ENCODE data around the gene PPP1R9A. TPM values are rescaled to one million over a fixed set of nuclear protein-coding genes. Genes with fewer than 3 reads are reported as not detected.

Gene PPP1R9A
- total RNA-seq, 4 donors from 2014 or later: 15.7 to 37.6 (median 27.6) TPM

- H3K4me3 ChIP-seq: no peak overlapping the region
- no peaks in the 10 kb centered on the region for H3K9me3 ChIP-seq
- 88 to 89% methylated on average over 2 of the region's 2 CpGs for WGBS, 2 donors
- TF ChIP-seq EP300 (IDR thresholded peaks at IDR 0.05) (no peak), POLR2A (IDR thresholded peaks at IDR 0.05) (no peak), CTCF (IDR thresholded peaks at IDR 0.05) (no peak)
- no peak overlapping the region for H3K27ac ChIP-seq
- no peaks in the 10 kb centered on the region for H3K36me3 ChIP-seq
- no peak for DNase-seq (ENCODE audit: low spot score in 2 of 2)
- H3K27me3 ChIP-seq: no peaks in the 10 kb centered on the region
- H3K4me1 ChIP-seq: peaks cover 0 to 10% (median under 1%) of the 10 kb centered on the region in 4 donors
Observed at GRCh38 chr7:95052566-95053094, 145.2 kb downstream of the PPP1R9A start.

GRCh38 chr7:95054386-95054785 is 147.0 kb downstream of the PPP1R9A start:
- TF ChIP-seq POLR2A (IDR thresholded peaks at IDR 0.05) (no peak), CTCF (IDR thresholded peaks at IDR 0.05) (no peak), EP300 (IDR thresholded peaks at IDR 0.05) (no peak)
- H3K27me3 ChIP-seq: no peaks in the 10 kb centered on the region
- 97 to 98% methylated on average over 2 of the region's 2 CpGs for WGBS, 2 donors
- DNase-seq (ENCODE audit: low spot score in 2 of 2): no peak
- H3K4me3 ChIP-seq: no peak overlapping the region
- peaks cover 0 to 10% (median 0%) of the 10 kb centered on the region in 4 donors for H3K4me1 ChIP-seq
- no peaks in the 10 kb centered on the region for H3K9me3 ChIP-seq
- no peak overlapping the region for H3K27ac ChIP-seq
- H3K36me3 ChIP-seq: no peaks in the 10 kb centered on the region

- WGBS, 2 donors: 58 to 64% methylated on average over 1 of the region's 1 CpG
- TF ChIP-seq CTCF (IDR thresholded peaks at IDR 0.05) (no peak), POLR2A (IDR thresholded peaks at IDR 0.05) (no peak)
- Histone ChIP-seq H3K27me3 (no peaks in the 10 kb centered on the region), H3K27ac (no peak overlapping the region), H3K4me3 (no peak overlapping the region), H3K9me3 (no peaks in the 10 kb centered on the region), H3K36me3 (no peaks in the 10 kb centered on the region), H3K4me1 (peaks cover 0 to 10% (median 0%) of the 10 kb centered on the region in 4 donors)
- DNase-seq (ENCODE audit: low spot score in 2 of 2): no peak
Observed at GRCh38 chr7:95055295-95055694, 147.9 kb downstream of the PPP1R9A start.

GRCh38 chr7:95056107-95056739 is 148.8 kb downstream of the PPP1R9A start:
- no peak for DNase-seq (ENCODE audit: low spot score in 2 of 2)
- no peaks in the 10 kb centered on the region for H3K36me3 ChIP-seq
- 58 to 74% methylated on average over 1 of the region's 1 CpG for WGBS, 2 donors

More at GRCh38 chr7:95056107-95056739, 148.8 kb downstream of the PPP1R9A start:
- Histone ChIP-seq H3K4me1 (peaks cover 0 to 10% (median 0%) of the 10 kb centered on the region in 4 donors), H3K27ac (no peak overlapping the region), H3K9me3 (no peaks in the 10 kb centered on the region), H3K4me3 (no peak overlapping the region), H3K27me3 (no peaks in the 10 kb centered on the region)
- no peak for TF ChIP-seq EP300 (IDR thresholded peaks at IDR 0.05)
- no peak for TF ChIP-seq POLR2A (IDR thresholded peaks at IDR 0.05)
- no peak for TF ChIP-seq CTCF (IDR thresholded peaks at IDR 0.05)

All from tibial nerve (tissue), 4 donors.